Measurements from ENCODE around the gene KCNIP4. TPM values are rescaled to one million over a fixed set of nuclear protein-coding genes. Genes with fewer than 3 reads are reported as not detected.

Gene KCNIP4
- total RNA-seq, 1 donor = 1.7 TPM

GRCh38 chr4:20904966-20905365 lies 1043.6 kb downstream of the KCNIP4 start:
- TF ChIP-seq, protein P1, sequence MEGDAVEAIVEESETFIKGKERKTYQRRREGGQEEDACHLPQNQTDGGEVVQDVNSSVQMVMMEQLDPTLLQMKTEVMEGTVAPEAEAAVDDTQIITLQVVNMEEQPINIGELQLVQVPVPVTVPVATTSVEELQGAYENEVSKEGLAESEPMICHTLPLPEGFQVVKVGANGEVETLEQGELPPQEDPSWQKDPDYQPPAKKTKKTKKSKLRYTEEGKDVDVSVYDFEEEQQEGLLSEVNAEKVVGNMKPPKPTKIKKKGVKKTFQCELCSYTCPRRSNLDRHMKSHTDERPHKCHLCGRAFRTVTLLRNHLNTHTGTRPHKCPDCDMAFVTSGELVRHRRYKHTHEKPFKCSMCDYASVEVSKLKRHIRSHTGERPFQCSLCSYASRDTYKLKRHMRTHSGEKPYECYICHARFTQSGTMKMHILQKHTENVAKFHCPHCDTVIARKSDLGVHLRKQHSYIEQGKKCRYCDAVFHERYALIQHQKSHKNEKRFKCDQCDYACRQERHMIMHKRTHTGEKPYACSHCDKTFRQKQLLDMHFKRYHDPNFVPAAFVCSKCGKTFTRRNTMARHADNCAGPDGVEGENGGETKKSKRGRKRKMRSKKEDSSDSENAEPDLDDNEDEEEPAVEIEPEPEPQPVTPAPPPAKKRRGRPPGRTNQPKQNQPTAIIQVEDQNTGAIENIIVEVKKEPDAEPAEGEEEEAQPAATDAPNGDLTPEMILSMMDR (IDR thresholded peaks at IDR 0.05; ENCODE audit: insufficient read depth, low read length) = no peak
- no peak for DNase-seq (ENCODE audit: low read depth)

GRCh38 chr4:20901851-20902250 lies 1046.7 kb downstream of the KCNIP4 start:
- H3K4me3 ChIP-seq (ENCODE audit: low read depth, low read length) = no peak overlapping the region
- TF ChIP-seq, protein P1 (IDR thresholded peaks at IDR 0.05; ENCODE audit: insufficient read depth, low read length) = no peak
- DNase-seq (ENCODE audit: low read depth) = no peak

More at GRCh38 chr4:20904966-20905365, 1043.6 kb downstream of the KCNIP4 start:
- H3K4me3 ChIP-seq (ENCODE audit: low read depth, low read length) = no peak overlapping the region

- TF ChIP-seq, protein P1 (IDR thresholded peaks at IDR 0.05; ENCODE audit: insufficient read depth, low read length) = no peak
- DNase-seq (ENCODE audit: low read depth) = no peak
- H3K4me3 ChIP-seq (ENCODE audit: low read depth, low read length) = no peak overlapping the region
Measured at GRCh38 chr4:20899591-20899990, 1049.0 kb downstream of the KCNIP4 start.

DNA sequence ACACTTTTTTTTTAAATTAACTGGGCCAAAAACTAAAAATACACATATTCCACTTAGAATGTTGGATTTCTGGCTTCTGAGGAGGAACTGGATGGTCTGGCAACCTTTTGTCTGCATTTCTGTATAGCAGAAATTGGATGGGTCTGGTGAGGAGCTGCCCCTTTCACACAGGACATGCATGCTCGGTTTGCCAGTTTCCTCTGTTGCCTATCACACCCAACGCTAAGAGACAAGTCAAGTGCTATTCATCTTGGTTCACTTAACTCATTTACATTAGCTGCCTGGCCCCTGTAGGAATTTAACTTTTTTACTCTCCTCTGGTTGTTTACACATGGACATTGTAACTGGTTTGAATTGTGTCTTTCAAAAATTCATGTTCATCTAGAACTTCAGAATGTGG lies 1052.6 kb downstream of the KCNIP4 start:
- H3K4me3 ChIP-seq (ENCODE audit: low read depth, low read length) = no peak overlapping the region
- DNase-seq (ENCODE audit: low read depth) = no peak
- TF ChIP-seq, protein P1 (IDR thresholded peaks at IDR 0.05; ENCODE audit: insufficient read depth, low read length) = no peak

DNA sequence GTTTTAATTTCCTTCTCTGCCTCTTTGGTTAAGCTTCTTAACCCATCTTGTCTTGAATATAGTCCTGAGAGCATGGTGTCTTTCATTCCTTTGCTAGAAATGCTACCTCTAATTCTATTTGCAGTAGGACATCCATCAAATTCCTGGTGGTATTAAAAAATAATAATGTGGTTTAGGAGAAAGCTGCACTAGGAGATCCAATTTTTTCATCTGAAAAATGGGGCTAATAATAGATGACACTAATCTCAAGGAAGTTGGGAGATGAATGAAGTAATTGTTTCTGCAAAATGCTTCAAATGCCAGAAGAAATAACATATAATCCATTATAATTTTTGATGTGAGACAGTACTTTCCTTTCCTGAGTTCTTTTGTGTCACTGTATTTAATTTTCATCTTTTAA lies 1053.4 kb downstream of the KCNIP4 start:
- DNase-seq (ENCODE audit: low read depth) = no peak
- TF ChIP-seq, protein P1 (IDR thresholded peaks at IDR 0.05; ENCODE audit: insufficient read depth, low read length) = no peak
- H3K4me3 ChIP-seq (ENCODE audit: low read depth, low read length) = no peak overlapping the region

- no peak overlapping the region for H3K4me3 ChIP-seq (ENCODE audit: low read depth, low read length)
- DNase-seq (ENCODE audit: low read depth) = no peak
- TF ChIP-seq, protein P1 (IDR thresholded peaks at IDR 0.05; ENCODE audit: insufficient read depth, low read length) = no peak
Measured at GRCh38 chr4:20890761-20891160, 1057.8 kb downstream of the KCNIP4 start.

DNA sequence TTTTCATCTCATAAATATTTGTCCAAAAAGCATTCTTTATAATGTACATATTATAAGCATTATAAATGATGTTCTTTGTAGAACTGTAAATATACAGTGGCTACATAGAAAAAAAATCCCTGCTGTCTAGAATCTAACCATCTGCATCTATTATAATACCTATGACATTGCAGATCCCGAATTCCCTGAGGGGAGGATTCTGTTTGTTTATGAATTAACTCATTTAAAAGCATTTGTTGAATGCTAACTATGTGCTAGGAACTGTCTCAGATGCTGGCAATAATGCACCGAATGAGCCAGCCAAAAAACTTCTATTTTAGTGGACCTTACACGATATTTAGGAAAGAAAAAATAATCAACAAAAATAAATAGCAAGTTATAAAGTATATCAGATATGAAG lies 1058.7 kb downstream of the KCNIP4 start:
- TF ChIP-seq, protein P1 (IDR thresholded peaks at IDR 0.05; ENCODE audit: insufficient read depth, low read length) = no peak
- DNase-seq (ENCODE audit: low read depth) = no peak
- H3K4me3 ChIP-seq (ENCODE audit: low read depth, low read length) = no peak overlapping the region
